SK-N-MC (cell line): ENCODE results near the gene DLGAP4.

ENCODE experiments used
- DNase-seq: peaks from one replicate; pipeline ENCODE4 v3.0.0-alpha.2; 2011; ENCODE audit warnings: low read depth, low spot score
- H3K27ac ChIP-seq: fragments of 200-600 bp; sonication (generic); 2 replicates; pipeline ENCODE4 v1.5.1; 2016; ENCODE audit warnings: mixed run types
- H3K36me3 ChIP-seq: fragments of 200-600 bp; sonication (generic); 2 replicates; pipeline ENCODE4 v1.6.1; 2017; ENCODE audit warnings: antibody characterized with exemption, low read length, mixed read lengths; ENCODE audit not compliant: insufficient read depth
- H3K4me3 ChIP-seq: fragments of 200-600 bp; sonication (generic); 2 replicates; pipeline ENCODE4 v1.5.1; 2016
- H3K9ac ChIP-seq: fragments of 200-600 bp; sonication (generic); 2 replicates; pipeline ENCODE4 v1.8.0; 2017; ENCODE audit warnings: mixed run types, mixed read lengths; ENCODE audit not compliant: insufficient read length
- H3K9me3 ChIP-seq: fragments of 200-600 bp; sonication (generic); 2 replicates; pipeline ENCODE4 v1.6.1; 2017; ENCODE audit warnings: low read depth, mild to moderate bottlenecking, antibody characterized with exemption, low read length, moderate library complexity, mixed read lengths
- EZH2 ChIP-seq: fragments of 200-600 bp; sonication (generic); IDR thresholded peaks from one replicate; pipeline ENCODE4 v1.6.1; 2017; ENCODE audit warnings: antibody characterized with exemption
- FOXP2 ChIP-seq: optimal IDR thresholded peaks from 2 replicates; pipeline ENCODE3; 2011; ENCODE audit warnings: mild to moderate bottlenecking, moderate library complexity; ENCODE audit not compliant: insufficient read depth; ENCODE audit errors: extremely low read length, control extremely low read depth
- POLR2AphosphoS5 ChIP-seq: IDR thresholded peaks from 2 replicates; pipeline ENCODE4 v1.6.1; 2012; ENCODE audit warnings: mild to moderate bottlenecking, low read depth, low read length, borderline replicate concordance

Gene DLGAP4

GRCh38 chr20:36331209-36331608 lies 25.1 kb downstream of the DLGAP4 start:
- H3K9ac ChIP-seq: no peak overlapping the region
- H3K27ac ChIP-seq: no peak overlapping the region
- no peaks in the 10 kb centered on the region for H3K36me3 ChIP-seq
- H3K9me3 ChIP-seq: no peaks in the 10 kb centered on the region
- no peak overlapping the region for H3K4me3 ChIP-seq
- DNase-seq: no peak
- TF ChIP-seq POLR2AphosphoS5 (no peak), EZH2 (no peak), FOXP2 (no peak)

GRCh38 chr20:36333841-36334240 lies 27.7 kb downstream of the DLGAP4 start:
- Histone ChIP-seq H3K27ac (no peak overlapping the region), H3K36me3 (no peaks in the 10 kb centered on the region), H3K9ac (no peak overlapping the region), H3K9me3 (no peaks in the 10 kb centered on the region), H3K4me3 (no peak overlapping the region)
- TF ChIP-seq POLR2AphosphoS5: no peak
- no peak for TF ChIP-seq EZH2
- TF ChIP-seq FOXP2: no peak
- DNase-seq: no peak

- Histone ChIP-seq H3K27ac (no peak overlapping the region), H3K9me3 (no peaks in the 10 kb centered on the region), H3K4me3 (no peak overlapping the region), H3K9ac (no peak overlapping the region), H3K36me3 (no peaks in the 10 kb centered on the region)
- DNase-seq: no peak
- no peak for TF ChIP-seq FOXP2
- no peak for TF ChIP-seq POLR2AphosphoS5
- TF ChIP-seq EZH2: no peak
Observed at GRCh38 chr20:36334281-36335205, 28.4 kb downstream of the DLGAP4 start.

GRCh38 chr20:36335206-36335870 lies 29.2 kb downstream of the DLGAP4 start:
- Histone ChIP-seq H3K9me3 (no peaks in the 10 kb centered on the region), H3K27ac (no peak overlapping the region), H3K9ac (no peak overlapping the region), H3K4me3 (no peak overlapping the region), H3K36me3 (no peaks in the 10 kb centered on the region)
- DNase-seq: no peak
- TF ChIP-seq FOXP2 (no peak), POLR2AphosphoS5 (no peak), EZH2 (no peak)

- no peaks in the 10 kb centered on the region for H3K36me3 ChIP-seq
- DNase-seq: no peak
- H3K4me3 ChIP-seq: no peak overlapping the region
- H3K9ac ChIP-seq: no peak overlapping the region
- TF ChIP-seq POLR2AphosphoS5 (no peak), EZH2 (no peak), FOXP2 (no peak)
- no peak overlapping the region for H3K27ac ChIP-seq
- H3K9me3 ChIP-seq: no peaks in the 10 kb centered on the region
Observed at GRCh38 chr20:36336204-36336603, 30.1 kb downstream of the DLGAP4 start.

- no peaks in the 10 kb centered on the region for H3K9me3 ChIP-seq
- TF ChIP-seq FOXP2: no peak
- no peak for TF ChIP-seq EZH2
- TF ChIP-seq POLR2AphosphoS5: no peak
Observed at GRCh38 chr20:36336954-36337704, 31.0 kb downstream of the DLGAP4 start.

GRCh38 chr20:36337886-36338285 lies 31.7 kb downstream of the DLGAP4 start:
- no peaks in the 10 kb centered on the region for H3K36me3 ChIP-seq
- DNase-seq: no peak
- no peak overlapping the region for H3K4me3 ChIP-seq
- TF ChIP-seq EZH2: no peak
- no peak overlapping the region for H3K9ac ChIP-seq
- H3K9me3 ChIP-seq: no peaks in the 10 kb centered on the region
- H3K27ac ChIP-seq: no peak overlapping the region

More at GRCh38 chr20:36336954-36337704, 31.0 kb downstream of the DLGAP4 start:
- Histone ChIP-seq H3K27ac (no peak overlapping the region), H3K36me3 (no peaks in the 10 kb centered on the region), H3K4me3 (no peak overlapping the region), H3K9ac (no peak overlapping the region)
- DNase-seq: no peak
